GM18868 (cell line): ENCODE data around the gene MBD6.

Source experiments
- ATAC-seq: cut with Tn5 transposase; IDR thresholded peaks from one replicate; pipeline ENCODE4 v1.9.1; 2021; ENCODE audit warnings: mild to moderate bottlenecking, moderate library complexity; ENCODE audit not compliant: unreplicated experiment

MBD6 gene

DNA sequence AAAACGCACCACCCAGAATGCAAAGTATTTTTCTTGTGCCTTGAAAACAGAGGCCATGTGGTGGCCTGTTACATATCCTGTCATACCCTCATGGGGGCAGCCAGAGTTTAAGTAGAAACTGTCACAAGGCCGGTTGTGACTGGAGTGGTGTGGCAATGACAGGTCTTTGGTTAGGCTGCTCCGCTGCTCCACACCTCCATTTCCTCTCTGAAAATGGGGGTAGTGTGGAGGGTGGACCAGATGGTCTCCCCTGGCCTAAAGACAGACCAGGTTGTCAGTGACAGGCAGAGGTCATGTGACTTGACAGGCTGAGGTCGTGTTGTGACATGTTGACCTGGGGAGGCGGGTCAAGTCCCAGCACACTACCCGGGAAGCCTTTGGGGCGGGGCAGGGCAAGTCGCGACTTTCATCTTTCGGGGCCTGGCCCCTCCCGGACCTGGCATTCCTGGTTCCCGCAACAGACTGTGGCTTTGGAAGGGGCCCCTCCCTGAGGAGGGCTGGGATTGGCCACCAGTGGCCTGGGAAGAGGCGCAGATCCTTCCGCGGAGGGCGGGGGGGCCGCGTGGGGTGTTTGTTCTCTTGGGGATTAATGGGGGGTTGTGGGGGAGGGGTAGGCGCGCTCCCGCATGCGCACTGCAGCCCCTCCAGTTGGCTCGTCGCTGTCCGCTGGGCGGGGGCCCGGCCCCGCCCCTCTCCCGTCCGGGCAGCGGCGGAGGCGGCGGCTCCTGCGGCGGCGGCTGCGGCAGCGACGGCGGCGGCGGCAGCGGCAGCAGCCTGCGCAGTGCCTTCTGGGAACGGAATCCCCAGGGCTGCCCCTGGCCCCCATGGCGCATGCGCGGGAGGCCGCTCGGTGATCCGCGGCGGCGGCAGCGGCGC is at the start of gene MBD6:
MBD6 (plus strand) TSS at position 814 of the 876 bp plus-strand sequence. CDS start 1,480 bp downstream, outside the sequence.
- peak; percentile 34 for ATAC-seq

GRCh38 chr12:57473392-57473791 is 49.2 kb upstream of the MBD6 start:
- ATAC-seq = no peak

DNA sequence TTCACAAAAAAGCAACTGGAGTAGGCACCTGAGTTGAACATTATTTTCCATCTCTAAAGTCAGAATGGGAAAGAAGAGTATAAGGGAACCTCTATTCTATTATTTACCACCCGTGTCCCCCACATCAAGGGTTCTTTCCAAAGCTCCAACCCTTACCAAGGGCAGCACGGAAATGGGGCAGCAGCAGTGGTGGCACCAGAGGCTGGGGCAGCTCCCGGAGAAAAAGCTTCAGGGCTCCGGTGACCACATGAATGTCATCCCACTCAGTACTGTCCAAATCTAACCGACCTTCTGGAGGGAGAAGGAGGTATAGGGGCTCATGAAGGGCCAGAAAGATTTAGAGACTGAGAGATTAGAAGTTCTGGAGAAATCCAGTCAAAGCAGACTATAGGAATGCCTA is 48.7 kb upstream of the MBD6 start:
- no peak for ATAC-seq

- ATAC-seq = no peak
Observed at GRCh38 chr12:57474430-57474829, 48.2 kb upstream of the MBD6 start.

- ATAC-seq = no peak
Observed at GRCh38 chr12:57474862-57475261, 47.8 kb upstream of the MBD6 start.

DNA sequence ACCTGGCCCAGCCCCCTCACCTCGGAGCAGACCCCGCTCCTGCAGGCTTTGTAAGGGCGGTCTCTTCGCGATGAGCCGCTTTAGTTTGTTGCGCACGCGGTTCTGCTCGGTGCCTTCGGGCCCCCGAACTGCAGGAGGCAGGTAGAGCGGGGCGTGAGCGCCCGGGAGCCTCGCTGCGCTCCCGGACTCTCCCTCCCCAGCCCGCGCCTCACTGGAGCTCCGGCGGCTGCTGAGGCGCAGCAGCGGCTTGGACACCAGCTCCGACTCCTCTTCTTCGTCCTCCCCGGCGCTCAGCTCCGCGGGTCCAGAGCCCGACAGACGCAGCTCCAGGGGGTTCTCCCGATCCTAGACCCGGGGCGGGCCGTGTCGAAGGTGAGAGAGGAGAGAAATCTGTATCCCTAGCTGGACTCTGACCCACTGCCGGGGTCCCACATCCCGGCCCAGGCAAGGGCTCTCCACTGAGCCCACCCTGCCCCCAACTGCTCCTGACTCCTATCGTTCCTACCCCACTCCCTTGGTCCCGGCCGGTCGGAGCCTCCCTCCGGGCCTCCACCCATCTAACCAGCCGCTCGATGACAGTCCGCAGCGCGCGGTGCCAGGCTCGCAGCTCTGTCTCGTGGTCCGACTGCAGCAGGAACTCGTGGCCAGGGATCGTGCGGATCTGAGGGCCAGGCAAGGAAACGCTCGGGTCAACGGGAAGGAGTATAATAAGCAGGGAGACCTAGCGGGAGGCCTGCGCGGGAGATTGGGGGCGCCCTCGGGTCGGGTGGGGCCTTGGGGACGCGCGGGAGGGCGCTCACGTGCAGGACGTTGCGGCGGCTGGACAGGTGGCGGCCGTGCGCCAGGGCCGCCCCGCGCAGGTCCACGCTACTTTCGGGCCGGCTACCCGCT is 47.1 kb upstream of the MBD6 start:
- ATAC-seq = no peak

GRCh38 chr12:57476162-57476992 is 46.2 kb upstream of the MBD6 start:
- peak; percentile 54 for ATAC-seq

DNA sequence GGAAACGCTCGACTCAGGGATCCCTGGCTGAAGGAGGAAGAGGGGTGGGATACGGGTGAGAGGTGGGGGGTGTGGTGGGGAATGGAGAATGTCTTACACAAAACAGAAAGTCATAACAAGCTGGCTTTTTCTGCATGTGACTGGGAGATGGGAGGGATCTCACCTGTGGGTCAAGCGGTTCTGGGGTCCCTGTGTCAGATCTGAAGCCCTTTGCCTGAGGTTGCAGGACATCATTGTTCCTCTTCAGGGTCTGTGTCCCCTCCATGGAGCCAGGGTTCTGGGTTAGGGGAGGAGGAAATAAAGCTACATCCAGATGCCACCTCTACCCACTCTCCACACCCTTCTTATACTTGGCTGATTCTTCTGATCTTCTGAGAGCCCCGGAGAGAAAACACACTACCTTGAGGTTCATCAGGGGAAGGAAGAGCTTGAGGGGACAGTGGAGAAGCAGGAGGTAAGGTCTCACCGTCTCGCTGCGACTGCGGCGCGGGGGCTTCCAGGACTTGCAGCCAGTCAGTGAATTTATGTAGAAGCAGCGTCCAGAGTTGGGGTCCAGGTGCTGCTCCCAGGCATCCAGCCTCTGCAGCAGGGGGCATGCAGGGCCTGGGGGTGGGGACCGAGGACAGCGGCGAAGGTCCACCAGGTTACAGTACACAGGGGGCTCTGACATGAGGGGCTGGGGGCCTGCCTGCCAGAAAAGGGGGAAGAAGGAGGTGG is 45.5 kb upstream of the MBD6 start:
- ATAC-seq = no peak

DNA sequence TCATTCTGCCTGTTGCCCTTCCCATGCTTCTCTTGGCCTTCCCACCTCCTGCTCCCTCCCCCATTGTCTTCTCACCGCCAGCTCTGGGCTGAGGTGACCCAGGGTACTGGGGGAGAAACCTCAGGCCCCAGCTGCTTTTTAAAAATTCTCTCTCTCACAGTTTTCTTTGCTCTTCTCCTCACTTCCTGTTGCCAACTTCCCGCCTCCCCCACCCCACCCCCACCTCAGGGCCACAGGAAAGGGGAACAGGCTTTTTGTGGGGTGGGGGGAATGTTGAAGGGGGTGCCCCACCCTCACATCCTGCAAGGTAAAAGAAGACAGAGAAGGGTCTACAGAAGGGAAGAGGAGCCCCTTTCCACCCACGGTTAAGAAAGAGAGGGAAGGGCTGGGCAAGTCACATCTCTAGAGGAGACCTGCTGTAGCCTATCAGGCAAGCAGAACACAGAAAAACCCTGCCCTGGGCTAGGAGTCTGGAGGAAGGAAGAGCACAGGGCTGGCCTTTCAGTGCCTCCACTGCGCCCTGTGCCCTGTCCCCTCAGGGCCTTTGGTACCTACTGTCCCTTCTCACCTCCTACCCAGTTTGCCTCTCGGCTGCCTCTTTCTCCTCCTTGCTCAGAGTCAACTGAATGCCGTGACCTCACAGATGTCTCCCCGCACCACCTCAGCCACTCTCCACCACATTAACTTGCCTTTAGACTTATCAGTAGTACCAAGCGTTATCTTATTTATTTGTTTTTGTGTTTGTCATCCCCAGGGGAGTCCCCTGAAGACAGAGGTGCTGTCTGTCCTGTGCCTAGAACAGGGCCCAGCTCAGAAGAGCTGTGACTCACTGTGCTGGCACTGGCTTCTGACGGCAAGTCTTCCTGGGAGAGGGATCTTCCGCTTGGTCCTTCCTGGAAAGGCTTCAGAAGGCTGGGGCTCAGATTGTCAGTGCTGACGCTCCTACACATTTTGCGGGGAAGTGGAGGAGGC is 44.6 kb upstream of the MBD6 start:
- peak; percentile 33 for ATAC-seq

- no peak for ATAC-seq
Observed at GRCh38 chr12:57479043-57479375, 43.6 kb upstream of the MBD6 start.

- peak; percentile 30 for ATAC-seq
Observed at GRCh38 chr12:57479376-57480115, 43.1 kb upstream of the MBD6 start, which contains the start of gene ARHGAP9. ARHGAP9 (minus strand) TSS chr12:57479866; CDS start chr12:57479406, 460 bp downstream.

- no peak for ATAC-seq
Observed at GRCh38 chr12:57481671-57482070, 41.0 kb upstream of the MBD6 start.

DNA sequence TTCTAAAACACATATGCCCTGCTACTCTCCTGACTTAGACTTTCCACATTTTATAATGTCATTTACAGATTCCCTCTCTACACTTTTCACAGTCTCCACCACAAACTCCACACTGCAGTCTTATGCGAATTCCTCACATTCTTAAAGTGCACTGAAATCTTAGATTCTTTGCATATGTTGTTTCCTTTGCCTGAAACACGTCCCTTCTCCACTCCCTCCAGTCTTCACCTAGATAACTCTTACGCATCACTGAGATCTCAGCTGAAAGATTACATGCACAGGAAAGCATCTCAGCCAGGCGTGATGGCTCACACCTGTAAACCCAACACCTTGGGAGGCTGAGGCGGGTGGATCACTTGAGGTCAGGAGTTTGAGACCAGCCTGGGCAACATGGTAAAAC is 39.2 kb upstream of the MBD6 start:
- no peak for ATAC-seq

- no peak for ATAC-seq
Observed at GRCh38 chr12:57485695-57486094, 36.9 kb upstream of the MBD6 start.

DNA sequence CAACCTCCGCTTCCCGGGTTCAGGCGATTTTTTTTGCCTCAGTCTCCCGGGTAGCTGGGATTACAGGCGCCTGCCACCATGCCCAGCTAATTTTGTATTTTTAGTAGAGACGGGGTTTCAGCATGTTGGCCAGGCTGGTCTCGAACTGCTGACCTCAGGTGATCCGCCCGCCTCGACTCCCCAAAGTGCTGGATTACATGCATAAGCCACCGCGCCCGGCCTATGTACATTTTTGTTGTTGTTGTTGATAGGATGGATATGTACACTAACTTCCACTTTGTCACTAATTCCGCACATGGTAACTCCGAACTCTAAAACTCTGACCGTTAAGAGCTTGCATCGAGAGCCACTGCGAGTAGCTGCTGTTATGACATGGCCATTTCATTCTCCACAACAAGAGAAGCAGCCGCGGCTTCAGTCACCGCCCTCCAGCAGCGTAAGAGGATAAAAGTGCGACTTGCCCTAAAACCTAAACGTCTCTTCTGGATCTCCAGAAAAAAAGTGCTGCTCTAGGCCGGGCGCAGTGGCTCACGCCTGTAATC is 35.5 kb upstream of the MBD6 start:
- no peak for ATAC-seq

GRCh38 chr12:57487597-57488401 is 34.8 kb upstream of the MBD6 start, which contains the start of gene MARS1:
MARS1 (plus strand) TSS chr12:57488068; CDS start chr12:57488091, 23 bp downstream.
- peak; percentile 99 for ATAC-seq
